H1 (cell line): ENCODE measurements around the gene FAM120B. TPM values are rescaled to one million over a fixed set of nuclear protein-coding genes. Genes with fewer than 3 reads are reported as not detected.

Experiments
- CTCF ChIA-PET: fragments of 300-600 bp; sonication (Branson Sonifier 250); formaldehyde crosslinking; loops from one replicate; lab custom pipeline; 2021; ENCODE audit not compliant: partially characterized antibody; lab: Charles Lee
- POLR2A ChIA-PET: fragments of 300-600 bp; sonication (Branson Sonifier 250); formaldehyde crosslinking; loops from one replicate; lab custom pipeline; 2021; ENCODE audit warnings: inconsistent platforms; ENCODE audit not compliant: partially characterized antibody; lab: Charles Lee
- DNase-seq, 2 experiments: peaks; one replicate each; pipeline versions ENCODE4 v3.0.0 to v3.0.0-alpha.2; 2010 to 2022; ENCODE audit warnings: low spot score in 2 of 2, low read depth in 1 of 2, mixed read lengths in 1 of 2
- FAIRE-seq: peaks from 2 replicates; lab custom pipeline; 2011; peaks lifted over from hg19 to GRCh38; lab: Jason Lieb, UNC
- H2AFZ ChIP-seq: 2 replicates; pipeline ENCODE4 v1.8.1; 2012; ENCODE audit warnings: low read length, inconsistent platforms
- H2AK5ac ChIP-seq: 2 replicates; pipeline ENCODE4 v1.6.1; 2013; ENCODE audit warnings: low read depth, low read length
- H2BK120ac ChIP-seq: replicated peaks from 2 replicates; pipeline ENCODE3; 2013; ENCODE audit warnings: low read depth, low read length, inconsistent platforms
- H2BK12ac ChIP-seq: 2 replicates; pipeline ENCODE4 v1.6.1; 2013; ENCODE audit warnings: low read depth, low read length
- H2BK15ac ChIP-seq: 2 replicates; pipeline ENCODE4 v1.6.1; 2013; ENCODE audit warnings: low read length
- H2BK20ac ChIP-seq: 2 replicates; pipeline ENCODE4 v1.6.1; 2013; ENCODE audit warnings: low read length
- H2BK5ac ChIP-seq: 2 replicates; pipeline ENCODE4 v1.6.1; 2013; ENCODE audit warnings: low read depth, low read length
- H3K14ac ChIP-seq: 2 replicates; pipeline ENCODE4 v1.6.1; 2013; ENCODE audit warnings: inconsistent platforms; ENCODE audit not compliant: insufficient read length
- H3K18ac ChIP-seq: 2 replicates; pipeline ENCODE4 v1.6.1; 2013; ENCODE audit warnings: low read length; ENCODE audit errors: extremely low read depth
- H3K23ac ChIP-seq: 2 replicates; pipeline ENCODE4 v1.6.1; 2013; ENCODE audit warnings: inconsistent platforms; ENCODE audit not compliant: insufficient read length
- H3K23me2 ChIP-seq: 2 replicates; pipeline ENCODE4 v1.6.1; 2013; ENCODE audit warnings: low read depth, low read length
- H3K27ac ChIP-seq: 2 replicates; pipeline ENCODE4 v1.6.1; 2011; ENCODE audit warnings: low read depth, low read length, inconsistent platforms
- H3K27me3 ChIP-seq, 4 experiments: replicated peaks in 1 of 4; 1 replicate in 1 of 4; 2 replicates in 3 of 4; pipeline versions ENCODE4 v1.6.1 to v1.8.1; 2011 to 2013; ENCODE audit warnings: low read length in 3 of 4, mild to moderate bottlenecking in 3 of 4, inconsistent platforms in 2 of 4, mixed read lengths in 2 of 4, moderate library complexity in 1 of 4; ENCODE audit not compliant: control insufficient read depth in 3 of 4, insufficient read depth in 3 of 4; ENCODE audit errors: extremely low read depth in 1 of 4
- H3K36me3 ChIP-seq, 4 experiments: 2 replicates each; pipeline versions ENCODE4 v1.6.1 to v1.8.1; 2011 to 2013; ENCODE audit warnings: mild to moderate bottlenecking in 4 of 4, low read length in 3 of 4, moderate library complexity in 2 of 4, control low read depth in 1 of 4, inconsistent platforms in 1 of 4; ENCODE audit not compliant: insufficient read depth in 4 of 4, control insufficient read depth in 2 of 4
- H3K4ac ChIP-seq: replicated peaks from 2 replicates; pipeline ENCODE3; 2013; ENCODE audit warnings: low read length, low read depth, mixed read lengths, inconsistent platforms; ENCODE audit not compliant: insufficient read length
- H3K4me1 ChIP-seq, 4 experiments: replicated peaks in 1 of 4; 1 replicate in 1 of 4; 2 replicates in 3 of 4; pipeline versions ENCODE4 v1.6.1 to v1.8.1; 2011 to 2013; ENCODE audit warnings: low read length in 3 of 4, inconsistent platforms in 2 of 4, mixed read lengths in 1 of 4; ENCODE audit not compliant: insufficient read depth in 4 of 4, control insufficient read depth in 3 of 4
- H3K4me2 ChIP-seq, 2 experiments: 2 replicates each; pipeline versions ENCODE4 v1.6.1 to v1.8.1; 2011 to 2013; ENCODE audit warnings: low read depth in 2 of 2, low read length in 2 of 2, control low read depth in 1 of 2, inconsistent platforms in 1 of 2, mild to moderate bottlenecking in 1 of 2; ENCODE audit not compliant: insufficient read depth in 1 of 2
- H3K4me3 ChIP-seq, 4 experiments: fragments of 200-600, 300-600 bp in 1 of 4; sonication (generic), shearing (Covaris generic), sonication (Bioruptor Twin) in 1 of 4; 2 replicates each; pipeline versions ENCODE4 v1.5.1 to v1.8.1; 2011 to 2016; ENCODE audit warnings: low read length in 4 of 4, low read depth in 3 of 4, control low read depth in 2 of 4, inconsistent platforms in 2 of 4, mild to moderate bottlenecking in 2 of 4, mixed read lengths in 1 of 4, moderate library complexity in 1 of 4; ENCODE audit not compliant: insufficient read depth in 2 of 4; ENCODE audit errors: extremely low read depth in 1 of 4
- H3K56ac ChIP-seq: replicated peaks from 2 replicates; pipeline ENCODE3; 2013; ENCODE audit warnings: low read depth, mild to moderate bottlenecking, mixed read lengths, low read length, inconsistent platforms; ENCODE audit not compliant: insufficient read length
- H3K79me1 ChIP-seq: 2 replicates; pipeline ENCODE4 v1.6.1; 2013; ENCODE audit warnings: low read depth, low read length, control low read depth
- H3K79me2 ChIP-seq, 2 experiments: 2 replicates each; pipeline versions ENCODE4 v1.6.1 to v1.8.1; 2012 to 2013; ENCODE audit warnings: low read length in 2 of 2, mild to moderate bottlenecking in 2 of 2, inconsistent platforms in 1 of 2; ENCODE audit not compliant: insufficient read depth in 2 of 2, control insufficient read depth in 1 of 2
- H3K9ac ChIP-seq, 4 experiments: replicated peaks in 1 of 4; 1 replicate in 1 of 4; 2 replicates in 3 of 4; pipeline versions ENCODE4 v1.6.1 to v1.8.1; 2011 to 2013; ENCODE audit warnings: low read depth in 3 of 4, low read length in 3 of 4, control low read depth in 2 of 4, mild to moderate bottlenecking in 2 of 4, moderate library complexity in 2 of 4, inconsistent platforms in 1 of 4; ENCODE audit errors: extremely low read depth in 1 of 4
- H3K9me3 ChIP-seq, 2 experiments: 2 replicates each; pipeline versions ENCODE4 v1.6.1 to v1.8.1; 2012 to 2013; ENCODE audit warnings: mild to moderate bottlenecking in 2 of 2, moderate library complexity in 2 of 2, control low read depth in 1 of 2, inconsistent platforms in 1 of 2, low read depth in 1 of 2, low read length in 1 of 2, mixed read lengths in 1 of 2; ENCODE audit not compliant: insufficient read depth in 2 of 2
- H4K20me1 ChIP-seq, 2 experiments: replicated peaks in 1 of 2; 2 replicates each; pipeline versions ENCODE3 to v1.8.1; 2011 to 2013; ENCODE audit warnings: inconsistent platforms in 2 of 2, low read length in 2 of 2, mild to moderate bottlenecking in 1 of 2; ENCODE audit not compliant: insufficient read depth in 2 of 2, control insufficient read depth in 1 of 2
- H4K5ac ChIP-seq: 2 replicates; pipeline ENCODE4 v1.6.1; 2013; ENCODE audit warnings: low read length, low read depth, mixed read lengths, inconsistent platforms; ENCODE audit not compliant: insufficient read length
- H4K8ac ChIP-seq: 2 replicates; pipeline ENCODE4 v1.8.0; 2013; ENCODE audit warnings: mild to moderate bottlenecking, moderate library complexity, low read length, inconsistent platforms; ENCODE audit not compliant: insufficient read depth; ENCODE audit errors: extremely low read depth
- H4K91ac ChIP-seq: replicated peaks from 2 replicates; pipeline ENCODE3; 2013; ENCODE audit warnings: low read length, mixed read lengths, inconsistent platforms; ENCODE audit not compliant: insufficient read length
- CBX8 ChIP-seq: fragments of 300-800, 300-1000 bp; sonication (generic); IDR thresholded peaks from 2 replicates; pipeline ENCODE4 v1.7.1; 2016; ENCODE audit warnings: low read depth, low read length, borderline replicate concordance
- POU5F1 ChIP-seq: IDR thresholded peaks from 2 replicates; pipeline ENCODE4 v1.6.1; 2011; ENCODE audit warnings: low read depth, mild to moderate bottlenecking, low read length, moderate library complexity
- SP1 ChIP-seq: IDR thresholded peaks from 2 replicates; pipeline ENCODE4 v1.6.1; 2011; ENCODE audit warnings: low read depth, low read length
- WGBS, 2 experiments: shearing (Covaris generic) in 1 of 2; methylation state at CpG; one replicate each; pipeline versions ENCODE4 v1.1.6 to v1.1.7; 2013 to 2015; ENCODE audit warnings: low lambda C conversion rate in 2 of 2, mixed read lengths in 2 of 2, inconsistent platforms in 1 of 2, low coverage in 1 of 2, missing lambda C conversion rate in 1 of 2; ENCODE audit not compliant: insufficient replicate concordance in 2 of 2, insufficient coverage in 1 of 2, insufficient read length in 1 of 2; ENCODE audit errors: extremely low coverage in 1 of 2, missing lambda C conversion rate in 1 of 2; 5-methylcytosine and 5-hydroxymethylcytosine counted together
- polyA plus RNA-seq, 7 experiments: library from polyadenylated mRNA; depleted of rRNA in 3 of 7; stranded (reverse) in 5 of 7; unstranded in 2 of 7; fragments of >200 nt in 5 of 7; fragments of 200-250 nt in 2 of 7; gene quantifications; 1 replicate in 5 of 7; 2 replicates in 1 of 7; 4 replicates in 1 of 7; pipeline versions ENCODE4 v1.2.1 to v1.2.3, GENCODE V29; 2011 to 2013; ENCODE audit warnings: missing spikeins in 2 of 7, mixed read lengths in 2 of 7
- total RNA-seq: library from RNA; stranded (reverse); fragmentation: NEBNext Ultra II Directional; extraction: Animal tissue kit (Norgen Biotek cat#: 25700); gene quantifications from 2 replicates; pipeline ENCODE4 v1.2.1, GENCODE V29; 2021

The FAM120B gene
- total and polyA plus RNA-seq, 2 of the 8 experiments (the other 6 are each of a cell fraction or from before 2014, with no cell fraction given), result 5.1 to 12.5 TPM

DNA sequence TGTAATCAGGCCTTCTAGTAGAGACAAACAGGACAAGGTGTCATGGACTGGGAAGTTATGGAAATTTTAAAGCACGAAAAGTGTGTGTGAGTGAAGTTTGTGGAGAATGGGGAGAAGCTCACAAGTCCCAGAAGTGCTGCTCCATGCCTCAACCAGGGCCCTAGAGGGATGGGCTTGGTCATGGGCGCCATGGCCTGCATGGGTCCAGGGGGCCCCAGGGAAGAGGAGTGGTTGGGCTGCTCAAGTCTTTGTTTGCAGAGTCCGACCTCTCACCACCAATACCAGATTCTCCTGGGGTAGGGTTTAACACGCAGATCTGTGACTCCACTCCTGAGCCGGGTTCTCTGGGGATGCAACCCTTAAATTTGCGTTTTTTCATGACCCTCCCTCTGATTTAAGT, 88.4 kb downstream of the FAM120B start:
- H2BK15ac ChIP-seq, result no peak overlapping the region
- H3K4me3 ChIP-seq, result no peak overlapping the region
- H3K18ac ChIP-seq, result no peak overlapping the region
- no peak overlapping the region for H4K8ac ChIP-seq
- H3K4ac ChIP-seq, result no peak overlapping the region
- DNase-seq (no peak), FAIRE-seq (no peak)
- no peak overlapping the region for H4K91ac ChIP-seq
- H3K4me1 ChIP-seq, result no peaks in the 10 kb centered on the region
- H2BK120ac ChIP-seq, result no peak overlapping the region
- TF ChIP-seq CBX8 (no peak), POU5F1 (no peak), SP1 (no peak)
- H3K9ac ChIP-seq, result no peak overlapping the region
- no peak overlapping the region for H3K27ac ChIP-seq
- H3K79me2 ChIP-seq, result no peaks in the 10 kb centered on the region
- H3K9me3 ChIP-seq, result peaks cover 0 to 2% of the 10 kb centered on the region in 2 experiments; a peak in 1 of 4 replicates
- H4K5ac ChIP-seq, result no peak overlapping the region
- ChIA-PET CTCF (no interaction called here), POLR2A (no interaction called here)
- H3K79me1 ChIP-seq, result no peaks in the 10 kb centered on the region
- H3K4me2 ChIP-seq, result no peak overlapping the region
- no peak overlapping the region for H2AK5ac ChIP-seq
- H4K20me1 ChIP-seq, result peaks cover 0 to 2% of the 10 kb centered on the region in 2 experiments
- no peaks in the 10 kb centered on the region for H3K23me2 ChIP-seq
- H3K14ac ChIP-seq, result no peak overlapping the region
- no peak overlapping the region for H3K56ac ChIP-seq
- no peak overlapping the region for H2BK20ac ChIP-seq
- peaks cover 0 to 5% (median 0%) of the 10 kb centered on the region in 4 experiments; a peak in 4 of 8 replicates for H3K36me3 ChIP-seq
- H2BK12ac ChIP-seq, result no peak overlapping the region
- no peaks in the 10 kb centered on the region for H3K27me3 ChIP-seq
- H2AFZ ChIP-seq, result no peak overlapping the region
- no peak overlapping the region for H3K23ac ChIP-seq
- no peak overlapping the region for H2BK5ac ChIP-seq
- WGBS, 2 experiments, result 89 to 100% methylated on average over 1 to 6 of the region's 6 CpGs
